Activated CD4-positive, CD25-positive, alpha-beta regulatory T cell treated with anti-CD3 and anti-CD28 coated beads, Interleukin-2, amount 50 U/mL, for 24 hours (primary cell): Measurements from ENCODE around the gene FAM185A.
"Not testable (repeated sequence)": the region's sequence is repeated elsewhere in the genome, so short reads cannot be mapped to it uniquely, and the experiment has no call there.

Experiments
- ATAC-seq, 2 donors: fragments of 150-1000 bp; cut with Tn5 transposase; one replicate each; pipeline ENCODE4 v1.10.0; 2021; ENCODE audit warnings: mild to moderate bottlenecking in 1 of 2, moderate library complexity in 1 of 2

The FAM185A gene

DNA sequence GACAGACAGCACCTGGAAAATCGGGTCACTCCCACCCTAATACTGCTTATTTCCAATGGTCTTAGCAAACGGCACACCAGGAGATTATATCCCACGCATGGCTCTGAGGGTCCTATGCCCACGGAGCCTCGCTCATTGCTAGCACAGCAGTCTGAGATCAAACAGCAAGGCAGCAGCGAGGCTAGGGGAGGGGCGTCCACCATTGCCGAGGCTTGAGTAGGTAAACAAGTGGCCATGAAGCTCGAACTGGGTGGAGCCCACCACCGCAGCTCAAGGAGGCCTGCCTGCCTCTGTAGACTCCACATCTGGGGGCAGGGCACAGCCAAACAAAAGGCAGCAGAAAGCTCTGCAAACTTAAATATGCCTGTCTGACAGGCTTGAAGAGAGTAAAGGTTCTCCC lies 32.1 kb downstream of the FAM185A start:
- ATAC-seq, result not testable (repeated sequence)

DNA sequence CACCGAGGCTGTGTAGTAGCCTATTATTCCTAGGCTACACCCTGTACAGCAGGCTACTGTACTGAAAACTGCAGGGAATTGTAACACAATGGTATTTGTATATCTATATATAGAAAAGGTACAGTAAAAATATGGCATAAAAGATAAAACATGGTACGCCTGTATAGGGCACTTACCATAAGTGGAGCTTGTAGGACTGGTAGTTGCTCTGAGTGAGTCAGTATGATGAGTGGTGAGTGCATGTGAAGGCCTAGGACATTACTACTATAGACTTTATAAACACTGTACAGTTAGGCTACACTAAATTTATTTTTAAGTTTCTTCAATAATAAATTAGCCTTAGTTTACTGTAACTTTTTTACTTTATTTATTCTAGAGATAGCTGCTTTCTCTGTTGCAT lies 40.0 kb downstream of the FAM185A start:
- ATAC-seq, result not testable (repeated sequence)

DNA sequence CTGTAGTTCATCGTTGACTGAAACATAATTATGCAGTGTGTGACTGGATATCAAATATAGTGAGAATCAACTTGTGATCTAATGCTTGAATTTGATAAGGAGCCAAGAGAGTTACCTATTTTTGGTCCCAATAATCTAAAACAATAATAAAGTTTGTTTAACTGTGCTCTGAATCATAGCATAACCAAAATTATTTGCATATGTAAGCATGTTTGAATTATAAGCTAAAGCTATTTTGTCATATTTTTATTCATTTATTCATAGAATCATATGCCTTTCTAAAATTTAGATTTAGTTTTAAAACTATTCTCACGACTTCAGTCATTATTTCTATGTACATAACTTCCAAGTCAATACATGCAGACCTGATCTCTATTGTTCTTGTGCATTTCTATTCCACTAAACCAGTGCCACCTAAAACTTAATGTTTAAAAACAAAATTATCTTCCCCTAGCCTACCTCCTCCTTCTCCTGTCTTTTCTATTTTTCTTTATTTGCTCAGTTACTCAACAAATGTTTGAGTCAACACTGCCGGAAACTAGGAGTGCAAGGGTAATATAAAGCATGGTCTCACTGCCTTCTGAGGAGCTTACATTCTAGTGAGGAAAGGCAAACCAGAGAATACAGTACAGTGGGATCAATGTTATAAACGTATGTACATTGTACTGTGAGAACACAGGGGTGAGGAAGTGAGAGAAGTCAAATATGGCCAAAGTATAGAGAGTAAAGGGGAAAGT lies 41.7 kb downstream of the FAM185A start:
- not testable (repeated sequence) for ATAC-seq

DNA sequence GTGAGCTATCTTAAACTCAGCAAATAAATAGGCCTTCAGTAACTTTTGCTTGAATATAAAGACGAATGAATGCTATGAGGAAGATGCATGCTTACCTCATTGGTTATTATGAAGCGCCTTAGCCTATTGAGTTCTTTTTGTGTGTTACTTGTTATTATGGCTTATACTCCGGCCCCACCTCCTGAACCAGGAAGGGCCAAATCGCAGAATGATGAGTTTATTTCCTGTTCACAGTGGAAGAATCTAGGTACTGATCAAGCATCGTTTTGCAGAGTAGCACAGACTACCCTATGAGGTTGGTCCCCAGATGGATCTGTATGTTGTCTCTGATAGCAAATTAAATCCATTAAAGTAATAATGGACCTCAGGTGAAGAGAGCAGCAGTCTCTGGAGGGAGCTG lies 42.6 kb downstream of the FAM185A start:
- not testable (repeated sequence) for ATAC-seq

DNA sequence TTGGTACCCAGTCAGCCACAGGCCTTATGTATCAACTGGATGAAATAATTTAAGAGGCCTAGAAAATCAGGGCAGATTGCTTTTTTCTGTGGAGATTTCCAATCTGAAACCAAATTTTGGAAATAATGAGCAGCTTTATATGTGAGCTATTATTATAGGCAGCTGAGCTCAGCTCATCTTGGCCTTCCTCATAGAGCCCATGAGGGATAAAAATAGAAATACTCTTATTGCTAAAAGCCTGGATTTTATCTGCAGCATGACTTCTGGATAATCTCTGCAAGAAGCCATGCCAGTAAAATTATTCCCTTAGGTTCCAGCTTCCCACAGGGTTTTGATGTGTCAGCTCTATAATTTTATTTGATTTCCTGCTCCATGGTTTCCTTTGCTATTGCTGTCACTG lies 43.0 kb downstream of the FAM185A start:
- not testable (repeated sequence) for ATAC-seq

DNA sequence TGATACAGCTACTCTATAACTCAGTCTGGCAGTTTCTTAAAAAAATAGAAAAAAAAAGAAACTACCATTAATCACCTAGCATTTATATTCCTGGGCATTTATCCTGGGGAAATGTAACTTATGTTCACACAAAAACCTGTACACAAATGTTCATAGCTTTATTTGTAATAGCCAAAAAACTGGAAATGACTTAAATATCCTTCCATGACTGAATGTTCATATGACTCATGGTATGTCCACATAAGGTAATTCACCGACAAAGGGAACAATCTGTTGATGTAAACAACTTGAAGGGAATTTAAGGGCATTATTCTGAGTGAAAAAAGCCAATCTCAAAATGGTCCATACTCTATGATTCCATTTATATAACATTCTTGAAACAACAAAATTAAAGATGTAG lies 45.8 kb downstream of the FAM185A start:
- ATAC-seq, result not testable (repeated sequence)

DNA sequence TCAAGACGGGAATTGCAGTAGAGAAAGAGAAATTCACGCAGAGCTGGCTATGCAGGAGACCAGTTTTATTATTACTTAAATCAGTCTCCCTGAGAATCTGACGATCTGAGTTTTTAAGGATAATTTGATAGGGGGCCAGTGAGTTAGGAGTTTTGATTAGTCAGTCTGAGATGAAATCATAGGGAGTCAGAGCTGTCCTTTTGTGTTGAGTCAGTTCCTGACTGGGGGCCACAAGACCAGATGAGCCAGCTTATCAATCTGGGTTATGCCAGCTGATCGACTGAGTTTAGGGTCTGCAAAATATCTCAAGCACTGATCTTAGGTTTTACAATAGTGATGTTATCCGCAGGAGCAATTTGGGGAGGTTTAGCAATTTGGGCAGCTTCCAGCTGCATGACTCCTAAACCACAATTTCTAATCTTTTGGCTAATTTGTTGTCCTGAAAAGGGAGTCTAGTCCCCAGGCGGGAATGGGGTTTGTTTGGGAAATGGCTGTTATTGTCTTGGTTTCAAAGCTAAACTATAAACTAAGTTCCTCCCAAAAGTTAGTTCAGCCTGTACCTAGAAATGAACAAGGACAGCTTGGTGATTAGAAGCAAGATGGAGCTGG lies 47.3 kb downstream of the FAM185A start:
- not testable (repeated sequence) for ATAC-seq

DNA sequence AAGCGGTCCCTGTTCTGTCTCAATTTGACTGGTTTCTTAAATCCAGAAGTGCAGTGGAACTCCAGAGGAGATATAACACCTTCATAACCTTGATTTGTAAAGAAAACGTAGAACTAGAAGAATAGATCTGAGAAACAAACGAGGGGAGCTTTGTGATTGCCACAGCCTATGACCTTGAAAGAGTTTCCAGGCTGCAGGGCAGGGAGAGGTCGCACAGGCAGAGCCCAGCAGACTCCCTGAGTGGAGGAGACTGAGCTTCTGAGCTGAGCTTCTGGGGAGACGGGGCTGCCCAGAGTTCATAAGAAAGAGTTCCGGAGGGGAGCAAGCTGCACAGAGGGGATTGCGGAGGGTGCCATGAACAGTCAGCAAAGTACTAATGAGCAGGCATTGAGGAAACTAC lies 57.8 kb downstream of the FAM185A start:
- no peak for ATAC-seq

DNA sequence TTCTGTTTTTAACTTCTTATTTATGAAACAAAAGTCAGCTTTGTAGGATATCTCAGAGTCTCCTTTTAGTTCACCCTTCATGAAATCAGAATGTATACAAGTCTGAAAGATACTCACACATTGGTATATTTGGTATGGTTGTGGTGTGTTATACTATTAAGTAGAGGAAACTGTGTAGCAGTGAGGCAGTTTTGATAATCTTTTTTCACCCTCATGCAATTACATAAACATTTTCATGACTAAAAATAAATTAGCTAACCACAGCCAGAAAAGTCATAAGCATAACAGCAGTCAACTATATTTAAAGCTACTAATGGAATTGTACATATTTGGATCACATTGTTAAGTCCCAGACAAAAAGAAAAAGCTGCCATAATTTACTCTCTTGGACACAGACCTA lies 62.1 kb downstream of the FAM185A start:
- ATAC-seq, result no peak

DNA sequence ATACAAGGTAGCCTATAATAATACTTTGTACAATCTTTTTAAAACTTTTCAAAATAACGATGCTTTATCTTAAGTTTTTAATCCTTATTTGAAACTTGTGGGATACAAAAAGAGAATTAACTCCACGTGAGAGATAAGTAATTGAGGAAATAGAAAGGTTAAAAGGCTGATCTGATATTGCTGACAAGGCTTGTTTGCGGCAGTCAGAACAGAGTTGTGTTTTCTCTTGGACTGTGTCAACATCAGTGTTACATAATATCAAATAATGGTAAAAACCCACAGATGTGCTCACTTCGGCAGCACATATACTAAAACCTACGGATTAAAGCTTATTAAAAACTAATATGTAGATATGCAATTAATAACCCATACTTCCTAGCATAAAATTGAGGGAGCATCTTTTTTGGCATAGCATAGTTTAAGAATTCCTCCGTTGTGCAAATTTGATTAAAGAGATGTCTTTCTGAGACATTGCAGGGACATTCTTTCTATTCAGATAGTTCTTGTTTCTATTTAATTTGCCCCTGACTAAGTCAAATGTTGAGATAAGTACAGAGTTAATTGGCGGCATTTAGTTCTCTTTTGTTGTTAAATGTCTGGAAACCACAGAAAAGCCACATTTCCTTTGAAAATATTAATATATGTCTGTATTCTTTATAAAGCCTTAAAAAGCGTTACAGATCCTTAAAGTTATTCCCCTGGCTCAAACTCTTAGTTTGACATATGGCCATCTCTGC lies 63.3 kb downstream of the FAM185A start:
- no peak for ATAC-seq

DNA sequence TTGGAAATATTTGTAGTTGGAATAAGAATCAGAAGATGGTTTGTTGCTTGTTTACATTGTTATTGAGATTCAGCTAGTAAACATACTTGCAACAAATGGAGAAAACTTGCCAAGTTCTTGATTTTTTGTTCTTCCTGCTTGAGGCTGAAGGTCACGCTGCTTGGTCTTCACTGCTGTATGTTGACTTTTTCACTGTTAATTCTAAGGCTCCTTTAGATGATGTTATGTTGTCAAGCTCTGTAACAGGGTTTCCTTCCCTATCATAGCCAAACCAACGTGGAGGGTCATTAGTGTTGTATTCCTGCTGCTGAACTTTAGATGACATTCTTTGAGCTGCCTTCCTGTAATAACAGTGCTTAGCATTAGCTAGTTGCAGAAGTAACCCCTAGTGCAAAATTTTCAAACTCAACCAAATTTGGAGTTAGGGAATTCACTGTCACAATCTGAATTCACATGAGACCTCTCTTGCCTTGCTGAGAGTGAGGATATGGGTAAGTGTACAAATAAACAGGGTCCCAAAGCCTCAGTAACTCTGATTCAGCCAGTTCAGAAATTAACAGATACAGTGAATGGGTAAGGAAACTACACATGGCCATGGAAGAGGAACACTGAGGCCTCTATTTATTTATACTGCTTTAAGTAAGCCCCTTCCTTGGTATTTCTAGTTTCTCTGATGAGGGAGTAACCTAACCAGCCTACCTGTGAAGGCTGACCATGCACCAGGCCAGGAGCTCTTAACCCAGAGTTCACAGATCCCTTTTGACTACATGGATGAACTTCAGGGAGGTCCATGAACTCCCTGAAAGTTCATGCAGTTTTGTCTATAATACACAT lies 64.6 kb downstream of the FAM185A start:
- peak in 1 of 2 donors; percentile 5 for ATAC-seq

DNA sequence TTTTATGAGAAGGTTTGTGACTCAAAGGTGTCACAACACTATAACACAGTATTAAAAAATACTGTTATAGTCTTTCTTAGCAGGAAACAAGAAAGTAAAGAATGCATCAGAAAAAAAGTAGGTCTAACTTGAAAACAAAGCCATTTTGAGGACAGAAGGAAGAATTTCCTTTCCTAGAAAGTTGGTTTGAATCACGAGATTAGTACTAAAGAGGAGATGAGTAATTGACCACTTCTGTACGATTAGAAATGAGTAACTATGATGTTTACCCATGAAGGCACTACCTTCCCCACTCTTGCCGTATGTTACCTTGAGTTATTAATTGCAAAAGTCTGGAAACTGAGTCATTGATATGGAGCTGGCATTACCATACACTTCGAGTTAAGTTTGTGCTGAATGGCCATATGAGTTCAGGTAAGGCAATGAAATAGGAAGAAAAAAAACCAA lies 65.2 kb downstream of the FAM185A start:
- peak; percentile 92 to 96 for ATAC-seq

DNA sequence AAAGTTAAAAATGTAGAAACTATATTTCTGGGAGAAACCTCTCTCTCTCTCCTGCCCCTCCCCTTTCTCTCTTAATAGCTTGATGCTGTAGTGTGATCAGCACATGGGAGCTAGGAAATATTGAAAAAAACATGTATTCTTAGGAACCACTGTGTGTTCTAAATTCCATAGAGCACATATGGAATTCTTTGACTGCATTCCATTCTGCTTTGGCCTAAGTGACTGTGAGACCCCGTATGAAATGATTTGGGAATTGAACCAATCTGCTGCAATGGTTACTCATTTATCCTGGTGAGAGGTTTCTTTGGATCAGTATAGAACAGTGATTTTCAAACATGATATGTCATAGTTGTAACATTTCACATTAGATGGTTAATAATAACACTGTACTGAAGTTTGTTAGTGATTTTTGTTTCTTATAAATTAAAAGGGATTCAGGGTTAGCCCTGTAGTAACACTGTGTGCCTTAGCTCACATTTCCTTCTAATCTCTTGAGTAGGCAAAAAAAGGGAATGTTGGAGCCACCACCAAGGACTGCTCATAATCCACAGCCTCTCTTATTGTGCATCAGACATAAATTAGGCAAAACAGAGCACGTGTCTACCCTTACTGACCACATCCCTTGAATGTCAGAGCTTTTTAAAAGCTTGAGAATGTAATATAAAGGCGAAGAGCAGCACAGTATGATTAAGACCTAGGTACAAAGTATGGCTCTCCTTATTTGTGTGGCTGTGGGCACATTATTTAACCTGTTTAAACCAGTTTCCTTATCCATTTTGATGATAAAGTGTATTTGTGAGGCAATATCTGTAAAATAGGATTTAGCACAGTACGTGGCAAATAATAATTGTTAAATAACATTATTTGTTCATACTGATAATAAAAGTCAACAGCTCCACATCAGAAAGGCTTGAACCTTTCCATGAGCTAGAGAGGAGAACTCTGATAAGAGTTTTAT lies 69.1 kb downstream of the FAM185A start:
- no peak for ATAC-seq

DNA sequence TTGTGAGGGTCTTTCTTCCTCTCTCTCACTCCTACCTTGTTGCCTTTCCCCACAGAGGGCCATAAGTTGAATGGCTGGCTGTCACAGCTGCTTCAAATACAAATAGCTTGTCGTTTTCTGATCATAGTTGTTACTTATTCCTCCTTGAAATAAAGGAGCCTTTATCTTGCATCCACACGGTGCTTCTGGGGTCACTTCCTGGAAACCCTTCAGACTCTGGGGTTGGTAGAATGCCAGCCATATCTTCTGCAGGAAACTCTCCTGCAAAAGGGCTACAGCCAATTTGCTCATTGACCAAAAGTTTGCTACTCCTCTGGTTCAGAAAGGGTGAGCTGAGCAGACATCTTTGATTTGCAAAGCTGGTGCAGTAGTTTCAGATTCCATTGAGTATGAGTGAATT lies 70.4 kb downstream of the FAM185A start:
- ATAC-seq, result no peak

DNA sequence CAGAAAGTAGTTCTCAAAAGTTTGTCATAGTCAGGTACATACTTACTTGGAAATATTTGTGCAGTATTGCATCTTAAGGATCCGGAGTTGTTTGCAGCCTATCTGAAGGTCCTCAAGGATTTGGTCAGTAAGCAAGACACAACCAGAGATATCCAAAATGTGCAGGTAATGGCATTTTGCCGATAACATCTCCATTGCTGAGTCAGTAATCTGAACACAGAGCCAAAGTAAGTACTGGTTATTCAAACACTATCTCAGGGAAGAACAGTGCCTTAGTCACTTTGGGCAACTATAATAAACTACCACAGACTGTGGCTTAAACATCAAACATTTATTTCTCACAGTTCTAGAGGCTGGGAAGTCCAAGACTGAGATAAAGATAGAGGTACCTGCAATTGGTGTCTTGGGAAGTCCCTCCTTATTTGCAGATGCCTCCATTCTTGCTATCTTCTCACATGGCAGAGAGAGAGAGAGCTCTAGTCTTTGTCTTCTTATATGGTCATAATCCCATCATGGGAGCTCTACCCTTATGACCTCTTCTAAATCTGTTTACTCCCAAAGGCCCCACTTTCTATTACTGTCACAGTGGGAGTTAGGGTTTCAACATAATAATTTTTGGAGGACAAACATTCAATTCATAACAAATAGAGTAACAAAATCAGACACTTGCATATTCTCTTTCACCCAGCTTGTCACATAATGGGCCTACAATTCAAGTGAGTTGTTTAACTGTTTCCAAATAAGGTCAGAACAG lies 73.4 kb downstream of the FAM185A start:
- no peak for ATAC-seq

DNA sequence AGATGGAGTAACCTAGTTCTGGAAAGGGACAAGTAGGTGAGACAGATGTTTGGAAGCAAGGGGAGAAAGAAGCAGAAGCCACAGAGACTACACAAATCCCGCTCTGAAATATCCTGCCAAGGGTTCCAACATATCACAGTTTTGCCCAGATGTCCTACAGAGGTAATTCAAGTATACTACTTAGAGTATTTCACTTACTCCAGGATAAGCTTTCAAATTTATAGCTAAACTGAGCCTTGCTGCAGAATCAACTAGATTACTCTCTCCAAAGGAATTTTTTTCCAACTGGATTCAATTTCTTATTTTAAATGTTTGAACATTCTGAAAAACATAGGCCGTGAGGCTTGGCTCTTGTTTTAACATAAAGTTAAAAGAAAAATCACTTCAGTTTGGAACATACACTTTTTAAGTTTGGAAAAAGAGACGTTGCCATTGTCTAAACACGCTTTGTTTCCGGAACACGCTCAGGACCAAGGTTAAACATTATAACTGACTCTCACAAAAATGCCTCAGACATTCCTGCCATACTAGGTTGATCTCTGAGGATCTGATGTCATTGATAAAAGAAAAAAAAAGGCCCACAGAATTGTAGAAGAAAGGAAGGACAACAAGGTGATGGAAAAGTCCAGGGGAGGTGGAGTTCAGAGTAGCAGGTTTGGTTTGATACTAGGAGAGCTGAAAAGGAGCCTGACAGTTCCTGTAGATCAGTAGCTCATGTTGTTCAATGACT lies 74.8 kb downstream of the FAM185A start:
- no peak for ATAC-seq

DNA sequence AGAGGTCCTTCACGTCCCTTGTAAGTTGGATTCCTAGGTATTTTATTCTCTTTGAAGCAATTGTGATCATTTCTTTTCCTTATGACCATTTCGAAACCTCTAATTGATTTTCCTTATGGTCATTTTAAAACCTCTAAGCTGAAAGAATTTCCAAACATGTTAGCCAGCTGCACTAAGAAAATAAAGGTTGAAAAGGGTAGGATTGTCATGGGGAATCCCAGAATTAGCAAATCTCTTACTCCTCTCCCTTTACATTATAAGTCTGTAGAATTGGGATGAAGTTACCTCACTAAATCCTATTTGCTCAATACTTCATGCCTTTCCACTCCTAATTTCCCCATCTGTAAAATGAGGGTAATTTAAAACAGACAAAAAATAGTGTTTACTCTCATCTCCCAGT lies 79.5 kb downstream of the FAM185A start:
- no peak for ATAC-seq

DNA sequence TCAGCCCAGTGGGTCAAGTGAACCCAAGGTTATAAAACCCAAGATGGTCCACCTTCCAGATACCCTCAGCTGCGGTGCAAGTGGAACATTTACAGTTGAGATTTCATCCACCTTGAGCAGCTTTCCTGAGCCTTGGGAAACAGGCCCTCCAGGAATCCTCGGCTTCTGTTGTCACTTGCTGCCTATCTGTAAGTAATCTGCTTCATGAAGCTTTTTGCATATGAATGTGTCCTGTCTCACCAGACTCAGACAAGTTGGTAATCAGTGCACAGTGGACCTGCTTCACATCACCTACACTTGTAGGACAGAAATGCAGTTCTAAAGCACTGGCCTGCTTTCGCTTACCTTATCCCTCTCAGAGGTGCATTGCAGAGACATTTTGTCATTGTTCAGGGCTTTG lies 80.3 kb downstream of the FAM185A start:
- ATAC-seq, result no peak

DNA sequence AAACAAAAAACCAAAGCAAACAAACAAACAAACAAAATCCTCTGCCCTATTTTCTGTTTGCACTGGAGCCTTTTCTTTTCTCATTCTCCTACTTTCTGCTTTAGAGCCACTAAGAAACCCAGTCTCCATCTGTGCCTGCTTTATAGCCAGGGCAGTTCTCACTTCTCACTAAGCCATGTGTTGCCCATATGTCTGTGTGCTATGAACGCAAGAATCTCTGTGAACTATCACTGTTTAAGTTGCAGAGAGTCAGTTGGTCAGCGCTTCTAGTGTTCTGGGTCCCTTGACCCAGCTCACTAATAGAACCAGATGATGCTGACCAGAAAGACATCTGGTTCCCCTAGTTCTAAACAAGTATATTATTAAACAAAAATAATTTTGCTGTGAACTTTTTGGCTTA lies 81.4 kb downstream of the FAM185A start:
- ATAC-seq, result no peak

DNA sequence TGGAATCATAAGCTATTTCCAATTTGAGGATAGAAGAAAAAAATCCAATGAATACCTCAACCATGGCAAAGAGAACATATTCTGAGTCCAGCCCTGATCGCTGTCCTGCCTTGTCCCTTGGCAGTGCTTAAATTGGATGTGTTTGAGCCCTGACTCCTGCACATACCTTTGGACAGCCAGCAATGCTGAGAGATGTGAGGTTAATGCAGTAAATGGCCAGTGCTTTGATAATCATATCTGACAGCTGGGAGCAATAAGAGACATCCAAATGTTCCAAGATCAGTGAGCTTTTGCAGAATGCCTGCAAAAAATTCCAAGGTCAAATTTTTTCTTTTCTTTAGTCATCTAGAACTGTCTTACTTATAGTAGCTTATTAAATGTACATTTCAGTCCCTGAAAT lies 83.9 kb downstream of the FAM185A start:
- no peak for ATAC-seq
